HL-60 (cell line): ENCODE data around the gene BRWD1.
"Not testable (repeated sequence)": the region's sequence is repeated elsewhere in the genome, so short reads cannot be mapped to it uniquely, and the experiment has no call there.

Source experiments
- DNase-seq, 2 experiments: peaks; one replicate each; pipeline ENCODE4 v3.0.0-alpha.2; 2010 to 2020; ENCODE audit warnings: low read depth in 1 of 2, low spot score in 1 of 2
- H3K27ac ChIP-seq: fragments of 250-450 bp; sonication (Bioruptor Pico); replicated peaks from 2 replicates; pipeline ENCODE4 v1.5.1; 2020; ENCODE audit warnings: mild to moderate bottlenecking, moderate library complexity
- H3K27me3 ChIP-seq: fragments of 250-450 bp; sonication (Bioruptor Pico); 2 replicates; pipeline ENCODE4 v1.5.1; 2021; ENCODE audit warnings: mild to moderate bottlenecking, moderate library complexity; ENCODE audit not compliant: insufficient read depth, poor library complexity, severe bottlenecking
- H3K4me3 ChIP-seq: replicated peaks from 2 replicates; pipeline ENCODE4 v1.5.1; 2011; ENCODE audit warnings: mild to moderate bottlenecking, control low read depth, low read length; ENCODE audit not compliant: insufficient read depth
- CTCF ChIP-seq: IDR thresholded peaks from one replicate; pipeline ENCODE4 v1.5.1; 2011; ENCODE audit warnings: low read length, control low read depth, inconsistent platforms; ENCODE audit not compliant: insufficient read depth
- GABPA ChIP-seq: IDR thresholded peaks from 2 replicates; pipeline ENCODE4 v1.6.1; 2012; ENCODE audit warnings: low read depth
- POLR2AphosphoS5 ChIP-seq: IDR thresholded peaks from 2 replicates; pipeline ENCODE4 v1.6.1; 2012; ENCODE audit warnings: low read depth
- REST ChIP-seq: IDR thresholded peaks from 2 replicates; pipeline ENCODE4 v1.6.1; 2012; ENCODE audit warnings: low read depth; ENCODE audit not compliant: insufficient replicate concordance
- SPI1 ChIP-seq: IDR thresholded peaks from 2 replicates; pipeline ENCODE4 v1.6.1; 2012; ENCODE audit warnings: low read depth, mild to moderate bottlenecking, borderline replicate concordance

BRWD1 gene

GRCh38 chr21:39221997-39222486 is 91.4 kb downstream of the BRWD1 start:
- TF ChIP-seq REST: no peak
- TF ChIP-seq CTCF: no peak
- TF ChIP-seq GABPA: no peak
- TF ChIP-seq POLR2AphosphoS5: no peak
- no peak for TF ChIP-seq SPI1
- H3K4me3 ChIP-seq: no peak overlapping the region
- H3K27me3 ChIP-seq: no peaks in the 10 kb centered on the region
- no peak overlapping the region for H3K27ac ChIP-seq
- no peak for DNase-seq

- DNase-seq: no peak
- H3K4me3 ChIP-seq: no peak overlapping the region
- TF ChIP-seq REST: no peak
- TF ChIP-seq GABPA: no peak
- TF ChIP-seq CTCF: no peak
- TF ChIP-seq POLR2AphosphoS5: no peak
- no peak for TF ChIP-seq SPI1
- no peaks in the 10 kb centered on the region for H3K27me3 ChIP-seq
- no peak overlapping the region for H3K27ac ChIP-seq
Observed at GRCh38 chr21:39221282-39221996, 92.0 kb downstream of the BRWD1 start.

GRCh38 chr21:39220875-39221274 is 92.6 kb downstream of the BRWD1 start:
- H3K4me3 ChIP-seq, H3K27ac ChIP-seq, DNase-seq, H3K27me3 ChIP-seq: not testable (repeated sequence)

- no peak for TF ChIP-seq POLR2AphosphoS5
- no peak for TF ChIP-seq CTCF
- no peak for TF ChIP-seq SPI1
- no peak for TF ChIP-seq GABPA
- no peak for TF ChIP-seq REST
- Histone ChIP-seq H3K4me3 (no peak overlapping the region), H3K27me3 (no peaks in the 10 kb centered on the region), H3K27ac (no peak overlapping the region)
- DNase-seq: no peak
Observed at GRCh38 chr21:39220150-39220549, 93.3 kb downstream of the BRWD1 start.
